DOHH2 (cell line): ENCODE measurements around the gene KLHL34.

Experiments used
- H3F3A ChIP-seq: fragments of 200-600 bp; sonication (generic), shearing (Covaris generic); 2 replicates; pipeline ENCODE4 v1.6.0; 2016; ENCODE audit warnings: antibody characterized with exemption, mild to moderate bottlenecking; ENCODE audit not compliant: control insufficient read depth, insufficient read depth
- H3K27ac ChIP-seq: fragments of 200-600 bp; sonication (generic); 2 replicates; pipeline ENCODE4 v1.5.1; 2014; ENCODE audit warnings: low read depth, mild to moderate bottlenecking, low read length, moderate library complexity
- H3K27me3 ChIP-seq: fragments of 200-600 bp; sonication (generic); 2 replicates; pipeline ENCODE4 v1.6.1; 2014; ENCODE audit warnings: mild to moderate bottlenecking, low read length, mixed read lengths; ENCODE audit not compliant: control insufficient read depth
- H3K36me3 ChIP-seq: fragments of 200-600 bp; sonication (generic); 2 replicates; pipeline ENCODE4 v1.6.1; 2014; ENCODE audit warnings: mild to moderate bottlenecking, low read length, moderate library complexity, mixed read lengths; ENCODE audit not compliant: control insufficient read depth
- H3K4me1 ChIP-seq: fragments of 200-600 bp; sonication (generic); 2 replicates; pipeline ENCODE4 v1.6.1; 2014; ENCODE audit warnings: mild to moderate bottlenecking, low read length, mixed read lengths; ENCODE audit not compliant: control insufficient read depth
- H3K4me2 ChIP-seq: fragments of 200-600 bp; sonication (generic); 2 replicates; pipeline ENCODE4 v1.6.0; 2014; ENCODE audit warnings: mild to moderate bottlenecking, low read length, moderate library complexity
- H3K4me3 ChIP-seq: fragments of 200-600 bp; sonication (generic); 2 replicates; pipeline ENCODE4 v1.5.1; 2014; ENCODE audit warnings: mild to moderate bottlenecking, low read length, mixed read lengths
- H3K79me2 ChIP-seq: fragments of 200-600 bp; sonication (generic); 2 replicates; pipeline ENCODE4 v1.6.1; 2014; ENCODE audit warnings: mild to moderate bottlenecking, low read length, mixed read lengths; ENCODE audit not compliant: control insufficient read depth
- H3K9me2 ChIP-seq: fragments of 200-600 bp; sonication (generic); replicated peaks from 2 replicates; pipeline ENCODE4 v1.6.1; 2014; ENCODE audit warnings: mild to moderate bottlenecking, low read length, mixed read lengths; ENCODE audit not compliant: control insufficient read depth
- H3K9me3 ChIP-seq: fragments of 200-600 bp; sonication (generic); 2 replicates; pipeline ENCODE4 v1.6.1; 2014; ENCODE audit warnings: antibody characterized with exemption, low read length, mixed read lengths; ENCODE audit not compliant: control insufficient read depth, insufficient read depth
- H4K20me1 ChIP-seq: fragments of 200-600 bp; sonication (generic); 2 replicates; pipeline ENCODE4 v1.6.0; 2014; ENCODE audit warnings: low read depth, mild to moderate bottlenecking, antibody characterized with exemption, low read length, moderate library complexity; ENCODE audit not compliant: control insufficient read depth, insufficient read depth
- EZH2phosphoT487 ChIP-seq: fragments of 200-600 bp; sonication (generic); IDR thresholded peaks from 2 replicates; pipeline ENCODE4 v1.6.1; 2017; ENCODE audit warnings: borderline replicate concordance, mild to moderate bottlenecking, antibody characterized with exemption, low read length, moderate library complexity, mixed read lengths
- TF ChIP-seq, protein P1 (sequence below): fragments of 200-600 bp; sonication (generic); IDR thresholded peaks from one replicate; pipeline ENCODE4 v1.5.1; 2014; ENCODE audit warnings: antibody characterized with exemption, mild to moderate bottlenecking, low read depth, low read length; ENCODE audit not compliant: poor library complexity, severe bottlenecking

Gene KLHL34

DNA sequence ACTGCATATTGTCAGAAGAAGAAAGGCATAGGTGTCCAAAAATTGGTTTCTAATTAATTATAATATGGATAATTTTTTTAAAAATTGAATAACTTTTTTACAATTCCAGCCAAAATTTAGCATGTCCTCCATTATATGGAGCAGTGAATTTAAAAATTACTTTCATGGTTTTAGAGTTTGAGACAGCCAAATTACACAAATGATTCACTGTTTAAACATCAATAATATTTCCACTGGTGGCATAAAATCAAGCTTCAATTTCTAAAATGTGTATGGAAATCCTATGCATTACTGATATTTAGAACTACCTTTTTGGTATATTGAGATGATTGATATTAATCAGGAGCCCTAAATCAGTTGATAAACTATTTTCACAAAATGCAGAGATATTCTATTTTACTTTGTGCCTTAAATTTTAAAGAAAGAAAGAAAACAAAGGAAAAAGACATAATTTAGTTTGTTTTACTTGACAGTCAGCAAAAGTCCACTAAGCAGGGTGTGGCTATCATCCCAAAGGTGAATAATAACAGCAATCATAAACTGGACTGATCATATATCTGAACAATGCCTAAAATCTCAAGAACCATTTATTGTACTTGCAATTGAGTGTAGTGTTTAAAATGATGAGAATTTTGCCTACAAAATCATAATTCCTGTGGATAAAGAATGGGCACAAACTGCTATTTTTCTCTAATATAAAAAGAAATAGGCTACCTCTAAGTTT, 34.2 kb downstream of the KLHL34 start:
- H3K27ac ChIP-seq: no peak overlapping the region
- H3K27me3 ChIP-seq: no peaks in the 10 kb centered on the region
- H4K20me1 ChIP-seq: no peaks in the 10 kb centered on the region
- TF ChIP-seq EZH2phosphoT487: no peak
- TF ChIP-seq, protein P1, sequence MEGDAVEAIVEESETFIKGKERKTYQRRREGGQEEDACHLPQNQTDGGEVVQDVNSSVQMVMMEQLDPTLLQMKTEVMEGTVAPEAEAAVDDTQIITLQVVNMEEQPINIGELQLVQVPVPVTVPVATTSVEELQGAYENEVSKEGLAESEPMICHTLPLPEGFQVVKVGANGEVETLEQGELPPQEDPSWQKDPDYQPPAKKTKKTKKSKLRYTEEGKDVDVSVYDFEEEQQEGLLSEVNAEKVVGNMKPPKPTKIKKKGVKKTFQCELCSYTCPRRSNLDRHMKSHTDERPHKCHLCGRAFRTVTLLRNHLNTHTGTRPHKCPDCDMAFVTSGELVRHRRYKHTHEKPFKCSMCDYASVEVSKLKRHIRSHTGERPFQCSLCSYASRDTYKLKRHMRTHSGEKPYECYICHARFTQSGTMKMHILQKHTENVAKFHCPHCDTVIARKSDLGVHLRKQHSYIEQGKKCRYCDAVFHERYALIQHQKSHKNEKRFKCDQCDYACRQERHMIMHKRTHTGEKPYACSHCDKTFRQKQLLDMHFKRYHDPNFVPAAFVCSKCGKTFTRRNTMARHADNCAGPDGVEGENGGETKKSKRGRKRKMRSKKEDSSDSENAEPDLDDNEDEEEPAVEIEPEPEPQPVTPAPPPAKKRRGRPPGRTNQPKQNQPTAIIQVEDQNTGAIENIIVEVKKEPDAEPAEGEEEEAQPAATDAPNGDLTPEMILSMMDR: no peak
- H3K36me3 ChIP-seq: no peaks in the 10 kb centered on the region
- no peak overlapping the region for H3K4me2 ChIP-seq
- no peaks in the 10 kb centered on the region for H3K79me2 ChIP-seq
- no peaks in the 10 kb centered on the region for H3K9me3 ChIP-seq
- no peak overlapping the region for H3K4me3 ChIP-seq
- H3F3A ChIP-seq: no peaks in the 10 kb centered on the region
- no peaks in the 10 kb centered on the region for H3K9me2 ChIP-seq
- H3K4me1 ChIP-seq: no peaks in the 10 kb centered on the region

DNA sequence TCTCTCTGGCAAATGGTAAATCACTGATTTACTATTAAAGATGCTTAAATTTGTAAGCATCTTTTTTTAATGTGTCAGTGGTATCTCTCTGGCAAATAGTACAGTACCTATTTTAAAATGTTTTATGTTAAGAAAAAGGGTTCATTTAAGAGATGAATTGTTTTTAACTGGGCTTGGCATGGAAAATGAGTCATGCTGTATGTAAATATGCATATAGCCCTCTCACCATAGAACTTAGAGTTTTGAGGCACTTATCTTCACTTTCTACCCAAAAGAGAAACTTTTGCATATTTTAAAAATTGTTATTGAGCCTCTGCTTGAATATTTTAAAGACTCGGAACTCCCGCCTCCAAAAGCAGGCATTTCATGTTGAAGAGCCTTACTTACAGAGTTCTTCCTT, 37.9 kb downstream of the KLHL34 start:
- Histone ChIP-seq H3K9me3 (no peaks in the 10 kb centered on the region), H3K36me3 (no peaks in the 10 kb centered on the region), H3K4me2 (no peak overlapping the region), H3F3A (no peaks in the 10 kb centered on the region), H3K27ac (no peak overlapping the region), H3K79me2 (no peaks in the 10 kb centered on the region), H4K20me1 (no peaks in the 10 kb centered on the region), H3K27me3 (no peaks in the 10 kb centered on the region), H3K4me3 (no peak overlapping the region), H3K4me1 (no peaks in the 10 kb centered on the region), H3K9me2 (no peaks in the 10 kb centered on the region)
- no peak for TF ChIP-seq EZH2phosphoT487
- TF ChIP-seq, protein P1: no peak

DNA sequence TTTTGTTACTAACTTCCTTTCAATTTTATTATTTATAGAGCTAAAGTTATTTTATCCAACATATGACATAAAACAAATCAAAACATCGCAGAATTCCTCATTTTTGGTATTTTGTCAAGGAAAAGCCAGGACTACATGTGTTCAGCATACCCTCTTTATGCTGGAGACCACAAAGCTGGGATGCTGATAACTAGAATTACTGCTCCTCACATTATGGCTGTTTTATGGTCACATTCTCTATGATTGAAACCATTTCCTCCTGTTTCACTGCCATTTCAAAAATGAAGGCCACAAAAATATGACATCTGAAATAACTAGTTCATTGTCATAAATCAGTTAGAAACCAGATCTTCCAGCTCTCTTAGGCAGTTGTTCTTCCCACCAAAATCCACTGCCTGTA, 41.7 kb downstream of the KLHL34 start:
- Histone ChIP-seq H3K4me3 (no peak overlapping the region), H3K4me1 (no peaks in the 10 kb centered on the region), H3K27me3 (no peaks in the 10 kb centered on the region), H3K4me2 (no peak overlapping the region), H3K9me3 (no peaks in the 10 kb centered on the region), H3K79me2 (no peaks in the 10 kb centered on the region), H4K20me1 (no peaks in the 10 kb centered on the region), H3F3A (no peaks in the 10 kb centered on the region), H3K36me3 (no peaks in the 10 kb centered on the region), H3K9me2 (no peaks in the 10 kb centered on the region), H3K27ac (no peak overlapping the region)
- TF ChIP-seq EZH2phosphoT487: no peak
- TF ChIP-seq, protein P1: no peak
